IPS-NIHi7 (cell line): ENCODE measurements around the gene ZDHHC17.
A peak's percentile ranks its signal among the peaks of the same experiment; 100 is the strongest.
"Not testable (repeated sequence)": the region's sequence is repeated elsewhere in the genome, so short reads cannot be mapped to it uniquely, and the experiment has no call there.

Experiments
- DNase-seq: peaks from one replicate; pipeline ENCODE4 v3.0.0; 2012; ENCODE audit warnings: mixed read lengths; ENCODE audit errors: extremely low spot score

Gene ZDHHC17

GRCh38 chr12:76763746-76764675 is at the start of gene ZDHHC17:
TSS of gene ZDHHC17 (plus strand) at chr12:76764115. CDS start at chr12:76764237, 122 bp downstream.
- peak; percentile 89 for DNase-seq

GRCh38 chr12:76714415-76714814 is 49.5 kb upstream of the ZDHHC17 start:
- no peak for DNase-seq

GRCh38 chr12:76714861-76715260 is 49.1 kb upstream of the ZDHHC17 start:
- no peak for DNase-seq

GRCh38 chr12:76715332-76715731 is 48.6 kb upstream of the ZDHHC17 start:
- DNase-seq, result no peak

GRCh38 chr12:76717314-76717713 is 46.6 kb upstream of the ZDHHC17 start:
- DNase-seq, result no peak

GRCh38 chr12:76719171-76720041 is 44.5 kb upstream of the ZDHHC17 start:
- no peak for DNase-seq

- no peak for DNase-seq
Observed at GRCh38 chr12:76720068-76720467, 43.8 kb upstream of the ZDHHC17 start.

- no peak for DNase-seq
Observed at GRCh38 chr12:76726626-76727025, 37.3 kb upstream of the ZDHHC17 start.

GRCh38 chr12:76732188-76732587 is 31.7 kb upstream of the ZDHHC17 start:
- DNase-seq, result not testable (repeated sequence)

GRCh38 chr12:76737689-76738088 is 26.2 kb upstream of the ZDHHC17 start:
- DNase-seq, result not testable (repeated sequence)

GRCh38 chr12:76738824-76739579 is 24.9 kb upstream of the ZDHHC17 start:
- DNase-seq, result no peak

- DNase-seq, result no peak
Observed at GRCh38 chr12:76739896-76740295, 24.0 kb upstream of the ZDHHC17 start.

GRCh38 chr12:76740501-76740900 is 23.4 kb upstream of the ZDHHC17 start:
- no peak for DNase-seq

- no peak for DNase-seq
Observed at GRCh38 chr12:76745343-76745742, 18.6 kb upstream of the ZDHHC17 start.

GRCh38 chr12:76746516-76746915 is 17.4 kb upstream of the ZDHHC17 start:
- DNase-seq, result no peak

- DNase-seq, result no peak
Observed at GRCh38 chr12:76747245-76747644, 16.7 kb upstream of the ZDHHC17 start.

GRCh38 chr12:76755829-76756379 is 8.0 kb upstream of the ZDHHC17 start:
- DNase-seq, result no peak

GRCh38 chr12:76757694-76758093 is 6.2 kb upstream of the ZDHHC17 start:
- no peak for DNase-seq

GRCh38 chr12:76762601-76762980 is 1.3 kb upstream of the ZDHHC17 start:
- peak; percentile 54 for DNase-seq

- DNase-seq, result no peak
Observed at GRCh38 chr12:76764856-76765255, 941 bp downstream of the ZDHHC17 start.

- DNase-seq, result no peak
Observed at GRCh38 chr12:76765598-76765997, 1.7 kb downstream of the ZDHHC17 start.
